Stimulated activated CD4-positive, alpha-beta T cell treated with anti-CD3 and anti-CD28 coated beads, Interleukin-15, amount 100 ng/mL, for 1 hour (primary cell): ENCODE results near the gene ERMARD.
A peak's percentile ranks its signal among the peaks of the same experiment; 100 is the strongest.

Experiments
- DNase-seq, 2 donors: peaks; one replicate each; pipeline ENCODE4 v3.0.0-alpha.2; 2020; ENCODE audit warnings: low read depth in 1 of 2, low spot score in 1 of 2

ERMARD gene

DNA sequence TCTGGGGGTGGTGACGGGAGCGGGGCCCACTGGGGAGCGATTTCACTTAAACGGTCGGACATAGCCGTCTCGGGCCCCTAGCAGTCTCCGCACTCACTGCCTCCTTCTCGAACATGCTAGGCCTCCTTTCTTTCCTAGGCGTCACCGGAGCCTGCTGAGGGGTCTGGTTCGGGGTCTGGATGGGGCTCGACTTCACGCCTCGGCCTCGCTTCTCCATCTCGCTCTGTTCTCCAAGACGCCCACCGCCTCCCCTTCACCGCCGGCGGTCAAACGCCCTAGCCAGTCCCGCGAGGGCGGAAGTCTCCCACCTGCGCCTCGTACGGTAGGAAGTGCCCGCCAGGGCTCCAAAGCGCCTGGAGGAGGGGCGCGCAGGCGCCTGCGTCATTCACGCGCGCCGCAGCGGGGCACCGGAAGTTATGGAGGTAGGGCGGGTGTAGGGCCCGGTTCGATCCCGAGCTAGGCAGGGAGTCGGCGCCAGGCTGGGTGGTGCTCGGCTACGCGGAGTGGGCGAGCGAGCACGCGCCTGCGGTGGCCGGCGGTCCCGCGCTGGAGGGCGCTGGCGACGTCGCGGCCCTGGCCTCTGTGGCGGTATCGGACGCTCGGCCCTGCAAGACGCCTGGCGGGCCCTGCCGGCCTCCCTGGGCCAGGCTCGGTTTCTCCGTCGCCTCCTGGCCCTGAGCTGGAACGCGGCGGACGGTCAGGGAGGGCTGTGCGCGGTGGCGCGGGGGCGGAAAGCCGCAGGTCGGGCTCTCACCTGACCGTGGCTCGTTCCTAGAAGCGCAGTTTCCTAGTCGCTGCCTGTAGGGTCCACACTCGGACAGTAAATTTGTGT, at the start of gene ERMARD, which contains the start of gene DYNLT2:
Gene ERMARD (plus strand): TSS at position 381 of the 832 bp plus-strand sequence. CDS start 36 bp downstream, at position 417.
Gene DYNLT2 (minus strand): TSS at position 331 of the 832 bp plus-strand sequence. CDS start 114 bp downstream, at position 217.
- DNase-seq = peak; percentile 84 to 92

GRCh38 chr6:169701954-169702839, 49.2 kb upstream of the ERMARD start, which contains the start of the genes C6orf120 and WDR27:
Gene C6orf120, plus strand, starts transcription at chr6:169702126. Its CDS starts 334 bp downstream, at chr6:169702460.
Gene WDR27, minus strand, starts transcription at chr6:169702029. Its CDS starts 13,024 bp downstream, at chr6:169689005.
- peak; percentile 91 to 98 for DNase-seq

- no peak for DNase-seq
Measured at GRCh38 chr6:169702840-169703246, 48.6 kb upstream of the ERMARD start.

DNA sequence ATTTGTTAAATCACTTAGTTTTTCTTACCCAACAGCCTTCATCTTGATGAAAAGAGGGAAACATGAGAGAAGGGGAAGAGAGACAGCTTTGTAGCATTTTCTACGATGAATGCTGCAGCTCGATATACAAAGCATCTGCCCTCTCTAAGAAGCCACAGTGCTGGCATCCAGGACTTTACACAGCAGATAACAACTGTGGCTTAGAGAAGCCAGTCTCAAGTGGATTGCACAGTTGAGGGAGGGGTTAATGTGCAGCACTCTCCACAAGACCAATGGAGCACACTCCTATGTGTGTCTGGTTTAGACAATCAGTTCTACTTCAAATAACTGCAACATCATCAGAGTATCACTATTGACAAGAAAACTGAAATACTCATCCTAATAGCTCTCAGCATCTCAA, 43.6 kb upstream of the ERMARD start:
- DNase-seq = no peak

DNA sequence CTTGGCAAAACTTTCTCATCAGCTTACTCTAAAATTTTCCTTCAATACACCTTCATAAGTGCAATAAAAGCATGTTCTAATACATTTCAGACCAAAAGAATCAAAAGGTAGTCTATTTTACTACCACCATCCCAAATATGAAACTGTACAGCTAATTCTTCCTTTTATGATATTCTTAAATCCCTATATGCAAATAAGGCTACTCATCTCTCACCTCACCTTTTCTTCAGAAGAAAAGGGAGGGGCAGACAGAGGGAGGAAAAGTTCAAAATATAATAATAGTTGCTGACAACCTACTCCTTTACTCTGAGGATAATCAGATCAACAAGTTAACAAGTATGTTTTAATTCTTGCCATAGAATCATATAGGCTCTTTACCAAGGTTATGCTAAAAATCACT, 42.1 kb upstream of the ERMARD start:
- no peak for DNase-seq

DNA sequence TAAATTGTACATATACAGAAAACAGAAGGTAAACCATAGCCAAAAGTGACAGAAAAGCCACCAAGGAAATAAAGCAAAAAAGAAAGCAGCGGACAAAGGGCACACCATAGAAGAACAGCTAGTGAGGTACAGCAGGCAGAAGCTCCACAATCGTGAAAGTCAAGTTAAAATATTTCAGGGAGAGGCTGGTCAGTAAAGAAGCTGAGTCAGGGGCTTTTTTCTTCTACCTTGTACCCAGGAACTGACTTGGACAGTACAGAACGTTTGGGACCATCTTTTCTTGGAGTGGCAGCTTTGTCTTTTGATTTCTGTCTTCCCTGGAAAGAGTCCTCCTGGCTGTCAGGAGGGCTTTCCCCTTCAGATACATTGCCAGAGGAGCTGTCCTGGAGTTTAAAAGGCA, 41.4 kb upstream of the ERMARD start:
- DNase-seq = no peak

- no peak for DNase-seq
Measured at GRCh38 chr6:169714178-169714577, 37.2 kb upstream of the ERMARD start.

DNA sequence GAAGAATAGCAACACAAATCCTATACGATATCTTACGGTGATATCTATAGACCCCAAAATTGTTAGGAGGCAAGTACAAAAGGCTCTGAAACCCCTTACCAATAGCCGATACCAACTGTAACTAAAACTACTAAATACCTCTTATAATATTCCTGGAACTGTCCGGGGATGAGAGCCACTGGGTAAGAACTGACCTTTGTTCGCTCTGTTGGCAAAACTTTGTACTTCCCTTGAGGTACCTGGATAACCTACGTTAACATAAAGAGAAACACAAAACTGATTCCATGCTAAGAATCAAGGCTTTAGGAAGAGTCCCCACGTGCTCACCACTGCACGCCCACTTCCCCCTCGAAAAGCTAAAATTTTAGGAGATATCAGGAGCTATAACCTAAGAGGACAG, 36.8 kb upstream of the ERMARD start:
- no peak for DNase-seq

GRCh38 chr6:169719117-169719516, 32.3 kb upstream of the ERMARD start:
- DNase-seq = no peak

- DNase-seq = no peak
Measured at GRCh38 chr6:169720207-169720855, 31.1 kb upstream of the ERMARD start.

GRCh38 chr6:169722362-169723199, 28.8 kb upstream of the ERMARD start:
- DNase-seq = no peak

- peak; percentile 34 to 54 for DNase-seq
Measured at GRCh38 chr6:169723200-169723909, 28.1 kb upstream of the ERMARD start.

DNA sequence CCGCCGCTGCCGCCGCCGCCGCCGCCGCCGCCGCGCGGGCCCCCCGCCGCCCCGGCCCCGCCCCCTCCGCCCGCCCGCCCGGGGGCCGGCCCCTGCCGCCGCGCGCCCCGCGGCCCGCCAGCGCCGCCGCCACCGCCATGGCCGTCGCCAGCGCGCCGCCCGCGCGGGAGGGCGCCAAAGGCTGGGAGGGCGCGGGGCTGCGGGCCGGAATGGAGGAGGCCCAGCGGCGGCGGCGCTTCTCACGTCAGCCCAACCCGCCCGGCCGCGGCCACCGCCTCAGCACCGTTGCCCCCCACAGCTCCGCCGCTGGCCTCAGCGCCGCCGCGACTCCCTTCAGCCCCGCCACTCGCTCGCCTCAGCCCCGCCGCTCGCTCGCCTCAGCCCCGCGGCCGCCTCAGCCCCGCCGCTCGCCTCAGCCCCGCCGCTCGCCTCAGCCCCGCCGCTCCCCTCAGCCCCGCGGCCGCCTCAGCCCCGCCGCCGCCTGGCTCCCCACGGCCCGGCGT, 27.4 kb upstream of the ERMARD start:
- peak; percentile 10 to 33 for DNase-seq

- peak; percentile 40 to 74 for DNase-seq
Measured at GRCh38 chr6:169724494-169725124, 26.8 kb upstream of the ERMARD start, which contains the start of gene PHF10. Gene PHF10, minus strand, starts transcription at chr6:169724500. Its CDS starts 569 bp downstream, at chr6:169723931.

DNA sequence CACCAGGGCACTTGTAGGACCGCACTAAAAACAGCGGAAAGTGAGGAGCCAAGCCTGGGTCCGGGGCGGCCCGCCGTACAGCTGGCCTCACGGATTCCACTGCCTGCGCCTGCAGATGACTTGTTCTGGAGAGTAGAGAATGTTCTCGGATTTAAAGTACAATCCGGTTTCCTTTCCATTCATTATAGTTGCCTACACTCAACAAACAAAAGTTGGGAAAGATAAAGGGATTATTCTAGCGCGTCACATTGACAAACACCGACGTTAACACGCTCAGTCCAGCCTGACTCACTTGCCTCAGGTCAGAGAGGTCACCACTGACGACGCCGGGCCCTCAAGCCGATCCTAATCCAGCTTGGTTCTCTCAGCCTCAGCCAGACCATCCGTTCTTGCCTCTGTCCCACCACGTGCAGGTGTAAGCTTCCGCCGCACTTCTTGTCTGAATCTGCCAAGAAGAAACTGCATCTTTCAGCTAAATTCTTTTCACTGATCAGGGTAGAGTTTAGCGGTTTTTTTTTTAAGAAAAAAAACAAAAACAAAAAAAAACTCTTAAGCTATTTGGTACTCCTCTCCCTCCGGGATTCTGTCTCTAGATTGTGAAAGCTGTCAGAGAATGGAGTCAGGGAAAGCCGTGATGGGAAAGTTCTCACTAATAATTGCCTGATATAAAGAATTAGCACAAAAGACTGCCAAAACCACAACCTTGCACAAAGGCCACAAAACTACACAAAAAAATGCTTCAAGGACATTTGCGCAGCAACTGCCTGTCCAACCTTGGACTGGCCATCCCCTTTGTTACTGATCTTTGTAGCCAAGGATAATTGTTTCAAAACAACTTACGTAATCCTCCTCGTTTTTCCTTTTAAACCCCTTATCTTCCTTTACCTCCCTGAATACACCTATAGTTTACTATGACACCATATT, 26.0 kb upstream of the ERMARD start:
- no peak for DNase-seq

DNA sequence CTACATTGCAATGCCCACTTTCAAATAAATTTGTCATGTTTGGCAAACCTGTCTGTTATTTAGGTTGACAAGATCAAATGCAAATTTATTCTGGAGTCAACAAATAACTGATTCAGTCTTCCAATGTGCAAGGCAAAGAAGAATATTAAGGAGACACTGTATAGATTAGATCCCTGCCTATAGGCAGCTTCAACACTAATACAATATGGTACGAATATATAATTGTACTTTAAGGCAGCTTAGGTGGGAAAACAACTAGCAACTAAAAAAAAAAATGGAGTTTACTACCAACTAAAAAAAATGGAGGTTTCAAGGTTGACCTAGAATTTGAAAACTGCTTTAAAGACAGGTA, 25.4 kb upstream of the ERMARD start:
- DNase-seq = no peak

- DNase-seq = no peak
Measured at GRCh38 chr6:169726963-169727362, 24.5 kb upstream of the ERMARD start.

- no peak for DNase-seq
Measured at GRCh38 chr6:169729961-169730360, 21.5 kb upstream of the ERMARD start.
